Measurements from ENCODE around the gene OR4E1.

Gene OR4E1

GRCh38 chr14:21669284-21669683 is 4.3 kb downstream of the OR4E1 start:
- no peak for DNase-seq (ENCODE audit: extremely low read depth, insufficient read length)
- peaks cover 2% of the 10 kb centered on the region; the same call in 1 of the 2 replicates for H3K27me3 ChIP-seq (replicated peaks; ENCODE audit: control insufficient read depth, insufficient read depth, low read length)
- TF ChIP-seq CTCF (IDR thresholded peaks at IDR 0.05; ENCODE audit: insufficient read depth, low read length, poor library complexity, severe bottlenecking): no peak
- no peak overlapping the region for H3K4me3 ChIP-seq (replicated peaks; ENCODE audit: low read depth, low read length)
- no peaks in the 10 kb centered on the region for H3K36me3 ChIP-seq (ENCODE audit: control insufficient read depth, insufficient read depth, low read length)

- peaks cover 2% of the 10 kb centered on the region; the same call in 1 of the 2 replicates for H3K27me3 ChIP-seq (replicated peaks; ENCODE audit: control insufficient read depth, insufficient read depth, low read length)
- TF ChIP-seq CTCF (IDR thresholded peaks at IDR 0.05; ENCODE audit: insufficient read depth, low read length, poor library complexity, severe bottlenecking): no peak
- no peak for DNase-seq (ENCODE audit: extremely low read depth, insufficient read length)
- no peak overlapping the region for H3K4me3 ChIP-seq (replicated peaks; ENCODE audit: low read depth, low read length)
- no peaks in the 10 kb centered on the region for H3K36me3 ChIP-seq (ENCODE audit: control insufficient read depth, insufficient read depth, low read length)
Observed at GRCh38 chr14:21668377-21668776, 5.2 kb downstream of the OR4E1 start.

- Histone ChIP-seq H3K4me3 (replicated peaks; ENCODE audit: low read depth, low read length) (no peak overlapping the region), H3K27me3 (replicated peaks; ENCODE audit: control insufficient read depth, insufficient read depth, low read length) (no peaks in the 10 kb centered on the region), H3K36me3 (ENCODE audit: control insufficient read depth, insufficient read depth, low read length) (no peaks in the 10 kb centered on the region)
- DNase-seq (ENCODE audit: extremely low read depth, insufficient read length): no peak
- no peak for TF ChIP-seq CTCF (IDR thresholded peaks at IDR 0.05; ENCODE audit: insufficient read depth, low read length, poor library complexity, severe bottlenecking)
Observed at GRCh38 chr14:21656980-21657379, 16.6 kb downstream of the OR4E1 start.

GRCh38 chr14:21654215-21654614 is 19.4 kb downstream of the OR4E1 start:
- no peak for DNase-seq (ENCODE audit: extremely low read depth, insufficient read length)
- no peaks in the 10 kb centered on the region for H3K27me3 ChIP-seq (replicated peaks; ENCODE audit: control insufficient read depth, insufficient read depth, low read length)

GRCh38 chr14:21653331-21653885 is 20.2 kb downstream of the OR4E1 start, which contains the start of gene OR4E2:
OR4E2 (plus strand) TSS chr14:21653835; CDS start chr14:21665083, 11,248 bp downstream.
- DNase-seq (ENCODE audit: extremely low read depth, insufficient read length): no peak
- H3K36me3 ChIP-seq (ENCODE audit: control insufficient read depth, insufficient read depth, low read length): no peaks in the 10 kb centered on the region
- H3K4me3 ChIP-seq (replicated peaks; ENCODE audit: low read depth, low read length): no peak within 1 kb of the TSS
- TF ChIP-seq CTCF (IDR thresholded peaks at IDR 0.05; ENCODE audit: insufficient read depth, low read length, poor library complexity, severe bottlenecking): no peak
- no peaks in the 10 kb centered on the region for H3K27me3 ChIP-seq (replicated peaks; ENCODE audit: control insufficient read depth, insufficient read depth, low read length)

More at GRCh38 chr14:21654215-21654614, 19.4 kb downstream of the OR4E1 start:
- Histone ChIP-seq H3K36me3 (ENCODE audit: control insufficient read depth, insufficient read depth, low read length) (no peaks in the 10 kb centered on the region), H3K4me3 (replicated peaks; ENCODE audit: low read depth, low read length) (no peak overlapping the region)
- no peak for TF ChIP-seq CTCF (IDR thresholded peaks at IDR 0.05; ENCODE audit: insufficient read depth, low read length, poor library complexity, severe bottlenecking)

All from GM06990 (cell line).